HepG2 (cell line): ENCODE results near the gene UBC. TPM values are rescaled to one million over a fixed set of nuclear protein-coding genes. Genes with fewer than 3 reads are reported as not detected.

Source experiments
- BRCA1 ChIP-seq: sonication (generic); formaldehyde crosslinking; IDR thresholded peaks from 2 replicates; pipeline ENCODE4 v1.4.0; 2020; ENCODE audit warnings: missing genetic modification reagents
- HMG20A ChIP-seq: IDR thresholded peaks from 2 replicates; pipeline ENCODE4 v1.6.1; 2016; ENCODE audit warnings: borderline replicate concordance
- KDM6A ChIP-seq: IDR thresholded peaks from 2 replicates; pipeline ENCODE4 v1.6.1; 2016; ENCODE audit warnings: low read depth
- POLR2A ChIP-seq, 2 experiments: IDR thresholded peaks; 2 replicates each; pipeline ENCODE4 v1.6.1; 2011; ENCODE audit warnings: low read depth in 2 of 2, low read length in 2 of 2, mild to moderate bottlenecking in 1 of 2, moderate library complexity in 1 of 2; ENCODE audit not compliant: insufficient read depth in 1 of 2
- REL ChIP-seq: sonication (generic); formaldehyde crosslinking; conservative IDR thresholded peaks from 2 replicates; pipeline ENCODE4 v1.8.0; 2022; ENCODE audit warnings: mild to moderate bottlenecking, missing genetic modification reagents, moderate library complexity
- SRSF1 ChIP-seq: fragments of 200-400 bp; formaldehyde crosslinking; optimal IDR thresholded peaks from 2 replicates; pipeline ENCODE3; 2017; ENCODE audit warnings: mild to moderate bottlenecking, low read depth, low read length, moderate library complexity
- ZNF207 ChIP-seq: fragments of 450-650 bp; IDR thresholded peaks from 2 replicates; pipeline ENCODE4 v1.6.1; 2016; ENCODE audit warnings: antibody characterized with exemption, borderline replicate concordance
- ZNF501 ChIP-seq: sonication (generic); formaldehyde crosslinking; IDR thresholded peaks from 2 replicates; pipeline ENCODE4 v1.5.1; 2020; ENCODE audit warnings: mild to moderate bottlenecking, moderate library complexity, missing genetic modification reagents
- ZNF558 ChIP-seq: sonication (generic); formaldehyde crosslinking; IDR thresholded peaks from 2 replicates; pipeline ENCODE4 v1.9.0; 2022; ENCODE audit warnings: mild to moderate bottlenecking, missing genetic modification reagents, borderline replicate concordance
- ZNF782 ChIP-seq: sonication (generic); formaldehyde crosslinking; IDR thresholded peaks from 2 replicates; pipeline ENCODE4 v1.4.0; 2020; ENCODE audit warnings: missing genetic modification reagents, mild to moderate bottlenecking, borderline replicate concordance
- polyA plus RNA-seq, 8 experiments: library from polyadenylated mRNA; depleted of rRNA in 3 of 8; stranded (reverse) in 7 of 8; unstranded in 1 of 8; fragments of >200 nt; fragmentation: Illumina TruSeq in 4 of 8; extraction: Trizol in 4 of 8; gene quantifications; 2 replicates each; pipeline versions ENCODE4 v1.2.1 to v1.2.3, GENCODE V29; 2011 to 2016; ENCODE audit warnings: low read depth in 4 of 8, missing spikeins in 1 of 8, mixed read lengths in 1 of 8; ENCODE audit not compliant: insufficient read depth in 1 of 8
- total RNA-seq, 5 experiments: library from RNA; depleted of rRNA; stranded (reverse); fragments of >200 nt; fragmentation: Illumina TruSeq; extraction: Trizol; gene quantifications; 2 replicates each; pipeline ENCODE4 v1.2.3, GENCODE V29; 2016; ENCODE audit warnings: low read depth in 1 of 5
- TF ChIP-seq, protein P1 (sequence below): sonication (generic); formaldehyde crosslinking; IDR thresholded peaks from 2 replicates; pipeline ENCODE4 v1.5.1; 2020; ENCODE audit warnings: mild to moderate bottlenecking, missing genetic modification reagents
- TF ChIP-seq, protein P2 (sequence below): sonication (generic); formaldehyde crosslinking; conservative IDR thresholded peaks from 2 replicates; pipeline ENCODE4 v1.4.0; 2020; ENCODE audit warnings: missing genetic modification reagents
- TF ChIP-seq, protein P3 (sequence below): sonication (generic); formaldehyde crosslinking; IDR thresholded peaks from 2 replicates; pipeline ENCODE4 v1.8.1; 2023; ENCODE audit warnings: mild to moderate bottlenecking, missing genetic modification reagents
- TF ChIP-seq, protein P4 (sequence below): sonication (generic); formaldehyde crosslinking; IDR thresholded peaks from 2 replicates; pipeline ENCODE4 v1.5.1; 2020; ENCODE audit warnings: missing genetic modification reagents, mild to moderate bottlenecking, borderline replicate concordance

UBC gene
- total and polyA plus RNA-seq, 2 of the 13 experiments (the other 11 are each of a cell fraction or from before 2014, with no cell fraction given), result 805 to 1,432 TPM

DNA sequence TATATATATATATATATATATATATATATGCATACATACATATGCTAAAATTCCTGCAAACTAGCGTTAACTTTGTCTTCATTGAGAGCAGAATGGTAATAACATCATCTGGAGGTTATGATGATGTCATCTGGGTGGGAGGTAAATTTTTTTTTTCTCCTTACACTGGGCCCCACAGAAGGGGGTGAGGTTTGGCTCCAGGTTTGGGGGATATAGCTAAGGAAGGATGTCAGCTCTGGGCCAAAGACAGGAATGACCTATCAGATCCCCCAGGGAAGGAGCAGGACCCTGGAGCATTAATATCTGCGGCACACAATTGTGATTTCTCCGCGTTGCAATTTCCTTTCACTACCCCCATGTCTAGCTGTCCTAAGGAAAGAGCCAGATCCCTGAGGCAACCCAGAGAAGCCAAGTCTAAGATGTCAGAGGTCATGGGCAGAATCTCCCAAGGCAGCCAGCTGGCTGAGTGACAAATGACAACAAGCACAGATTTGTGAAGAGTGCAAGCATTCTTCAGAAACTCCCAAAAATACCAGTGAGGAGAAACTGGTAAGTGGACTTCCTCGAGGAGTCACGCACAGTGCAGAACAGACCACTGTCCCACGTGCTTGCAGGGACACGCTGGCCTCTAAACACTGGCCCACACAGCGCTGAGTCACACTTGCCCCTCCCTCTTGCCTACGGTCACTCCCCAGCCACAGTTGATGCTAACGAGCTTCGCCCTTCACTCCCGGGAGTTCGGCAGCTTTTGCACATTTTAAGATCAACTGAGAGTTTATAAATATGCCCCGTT is 9.9 kb downstream of the UBC start (continued):
- TF ChIP-seq, protein P1, sequence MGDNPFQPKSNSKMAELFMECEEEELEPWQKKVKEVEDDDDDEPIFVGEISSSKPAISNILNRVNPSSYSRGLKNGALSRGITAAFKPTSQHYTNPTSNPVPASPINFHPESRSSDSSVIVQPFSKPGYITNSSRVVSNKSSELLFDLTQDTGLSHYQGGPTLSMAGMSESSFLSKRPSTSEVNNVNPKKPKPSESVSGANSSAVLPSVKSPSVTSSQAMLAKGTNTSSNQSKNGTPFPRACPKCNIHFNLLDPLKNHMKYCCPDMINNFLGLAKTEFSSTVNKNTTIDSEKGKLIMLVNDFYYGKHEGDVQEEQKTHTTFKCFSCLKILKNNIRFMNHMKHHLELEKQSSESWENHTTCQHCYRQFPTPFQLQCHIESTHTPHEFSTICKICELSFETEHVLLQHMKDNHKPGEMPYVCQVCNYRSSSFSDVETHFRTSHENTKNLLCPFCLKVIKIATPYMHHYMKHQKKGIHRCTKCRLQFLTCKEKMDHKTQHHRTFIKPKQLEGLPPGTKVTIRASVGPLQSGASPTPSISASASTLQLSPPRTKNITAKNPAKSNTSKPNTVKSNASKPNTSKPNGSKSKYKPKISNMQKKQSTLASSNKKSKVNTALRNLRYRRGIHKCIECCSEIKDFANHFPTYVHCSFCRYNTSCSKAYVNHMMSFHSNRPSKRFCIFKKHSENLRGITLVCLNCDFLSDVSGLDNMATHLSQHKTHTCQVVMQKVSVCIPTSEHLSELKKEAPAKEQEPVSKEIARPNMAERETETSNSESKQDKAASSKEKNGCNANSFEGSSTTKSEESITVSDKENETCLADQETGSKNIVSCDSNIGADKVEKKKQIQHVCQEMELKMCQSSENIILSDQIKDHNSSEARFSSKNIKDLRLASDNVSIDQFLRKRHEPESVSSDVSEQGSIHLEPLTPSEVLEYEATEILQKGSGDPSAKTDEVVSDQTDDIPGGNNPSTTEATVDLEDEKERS, result no peak
- TF ChIP-seq ZNF501 (CRISPR knock-in tag), result no peak
- TF ChIP-seq ZNF558 (CRISPR knock-in tag), result no peak
- peak; percentile 52; the same call in 1 of the 2 replicates for TF ChIP-seq HMG20A (CRISPR knock-in tag)
- no peak for TF ChIP-seq SRSF1
- TF ChIP-seq ZNF782 (CRISPR knock-in tag), result no peak
- TF ChIP-seq ZNF207, result no peak
- TF ChIP-seq, protein P2, sequence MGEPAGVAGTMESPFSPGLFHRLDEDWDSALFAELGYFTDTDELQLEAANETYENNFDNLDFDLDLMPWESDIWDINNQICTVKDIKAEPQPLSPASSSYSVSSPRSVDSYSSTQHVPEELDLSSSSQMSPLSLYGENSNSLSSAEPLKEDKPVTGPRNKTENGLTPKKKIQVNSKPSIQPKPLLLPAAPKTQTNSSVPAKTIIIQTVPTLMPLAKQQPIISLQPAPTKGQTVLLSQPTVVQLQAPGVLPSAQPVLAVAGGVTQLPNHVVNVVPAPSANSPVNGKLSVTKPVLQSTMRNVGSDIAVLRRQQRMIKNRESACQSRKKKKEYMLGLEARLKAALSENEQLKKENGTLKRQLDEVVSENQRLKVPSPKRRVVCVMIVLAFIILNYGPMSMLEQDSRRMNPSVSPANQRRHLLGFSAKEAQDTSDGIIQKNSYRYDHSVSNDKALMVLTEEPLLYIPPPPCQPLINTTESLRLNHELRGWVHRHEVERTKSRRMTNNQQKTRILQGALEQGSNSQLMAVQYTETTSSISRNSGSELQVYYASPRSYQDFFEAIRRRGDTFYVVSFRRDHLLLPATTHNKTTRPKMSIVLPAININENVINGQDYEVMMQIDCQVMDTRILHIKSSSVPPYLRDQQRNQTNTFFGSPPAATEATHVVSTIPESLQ (CRISPR knock-in tag), result no peak
- no peak for TF ChIP-seq KDM6A (CRISPR knock-in tag)
- no peak for TF ChIP-seq REL (CRISPR knock-in tag)
- TF ChIP-seq, protein P3, sequence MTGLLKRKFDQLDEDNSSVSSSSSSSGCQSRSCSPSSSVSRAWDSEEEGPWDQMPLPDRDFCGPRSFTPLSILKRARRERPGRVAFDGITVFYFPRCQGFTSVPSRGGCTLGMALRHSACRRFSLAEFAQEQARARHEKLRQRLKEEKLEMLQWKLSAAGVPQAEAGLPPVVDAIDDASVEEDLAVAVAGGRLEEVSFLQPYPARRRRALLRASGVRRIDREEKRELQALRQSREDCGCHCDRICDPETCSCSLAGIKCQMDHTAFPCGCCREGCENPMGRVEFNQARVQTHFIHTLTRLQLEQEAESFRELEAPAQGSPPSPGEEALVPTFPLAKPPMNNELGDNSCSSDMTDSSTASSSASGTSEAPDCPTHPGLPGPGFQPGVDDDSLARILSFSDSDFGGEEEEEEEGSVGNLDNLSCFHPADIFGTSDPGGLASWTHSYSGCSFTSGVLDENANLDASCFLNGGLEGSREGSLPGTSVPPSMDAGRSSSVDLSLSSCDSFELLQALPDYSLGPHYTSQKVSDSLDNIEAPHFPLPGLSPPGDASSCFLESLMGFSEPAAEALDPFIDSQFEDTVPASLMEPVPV (CRISPR knock-in tag), result no peak
- TF ChIP-seq, protein P4, sequence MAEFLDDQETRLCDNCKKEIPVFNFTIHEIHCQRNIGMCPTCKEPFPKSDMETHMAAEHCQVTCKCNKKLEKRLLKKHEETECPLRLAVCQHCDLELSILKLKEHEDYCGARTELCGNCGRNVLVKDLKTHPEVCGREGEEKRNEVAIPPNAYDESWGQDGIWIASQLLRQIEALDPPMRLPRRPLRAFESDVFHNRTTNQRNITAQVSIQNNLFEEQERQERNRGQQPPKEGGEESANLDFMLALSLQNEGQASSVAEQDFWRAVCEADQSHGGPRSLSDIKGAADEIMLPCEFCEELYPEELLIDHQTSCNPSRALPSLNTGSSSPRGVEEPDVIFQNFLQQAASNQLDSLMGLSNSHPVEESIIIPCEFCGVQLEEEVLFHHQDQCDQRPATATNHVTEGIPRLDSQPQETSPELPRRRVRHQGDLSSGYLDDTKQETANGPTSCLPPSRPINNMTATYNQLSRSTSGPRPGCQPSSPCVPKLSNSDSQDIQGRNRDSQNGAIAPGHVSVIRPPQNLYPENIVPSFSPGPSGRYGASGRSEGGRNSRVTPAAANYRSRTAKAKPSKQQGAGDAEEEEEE (CRISPR knock-in tag), result no peak
- TF ChIP-seq POLR2A (IDR thresholded peaks at IDR 0.05; ENCODE audit: insufficient read depth in 1 of 2, low read depth in 2 of 2, low read length in 2 of 2), result peak; percentile 47 to 50; a peak in 2 of 4 replicates
- TF ChIP-seq BRCA1 (CRISPR knock-in tag), result peak; percentile 83; the same call in 1 of the 2 replicates
